ENCODE data around the gene EOGT.

GRCh38 chr3:68997887-68998286 is 15.6 kb downstream of the EOGT start:
- TF ChIP-seq EP300 (IDR thresholded peaks at IDR 0.05), result no peak
- no peak for TF ChIP-seq POLR2A (IDR thresholded peaks at IDR 0.05)
